Subcutaneous preadipocyte (primary cell): ENCODE measurements around the gene FBXO27. TPM values are rescaled to one million over a fixed set of nuclear protein-coding genes. Genes with fewer than 3 reads are reported as not detected.

Experiments used
- total RNA-seq: library from RNA; depleted of rRNA; stranded (reverse); fragments of >200 nt; gene quantifications from 2 replicates; pipeline ENCODE4 v1.2.3, GENCODE V29; 2012

Gene FBXO27
- 1.8 and 2.2 TPM in 2 replicates for total RNA-seq

GRCh38 chr19:39032063-39032918, at the start of gene FBXO27:
TSS of gene FBXO27 (minus strand) at chr19:39032549. CDS start at chr19:39032227, 322 bp downstream.

GRCh38 chr19:38975214-38975860, 57.0 kb downstream of the FBXO27 start, which contains the start of gene FBXO17:
TSS of gene FBXO17 (minus strand) at chr19:38975742. CDS start at chr19:38950319, 25,423 bp downstream.

Other genes with a start within 250 kb of the FBXO27 start
- not detected in 2 replicates for gene LGALS7B, start 243.3 kb downstream of the FBXO27 start, total RNA-seq
- not detected in 2 replicates for gene LGALS4, start 219.6 kb downstream of the FBXO27 start, total RNA-seq
- 25.2 and 28.7 TPM in 2 replicates for gene ECH1, start 200.8 kb downstream of the FBXO27 start, total RNA-seq
- 216 and 330 TPM in 2 replicates for gene HNRNPL, start 182.6 kb downstream of the FBXO27 start, total RNA-seq
- gene RINL, start 154.3 kb downstream of the FBXO27 start, total RNA-seq = 2.2 and 4.3 TPM in 2 replicates
- gene SIRT2, start 132.9 kb downstream of the FBXO27 start, total RNA-seq = 42.2 and 45.9 TPM in 2 replicates
- 6.6 and 8.8 TPM in 2 replicates for gene NFKBIB, start 132.6 kb downstream of the FBXO27 start, total RNA-seq
- gene CCER2, start 120.4 kb downstream of the FBXO27 start, total RNA-seq = not detected in 2 replicates
- 21.3 and 32.6 TPM in 2 replicates for gene SARS2, start 101.8 kb downstream of the FBXO27 start, total RNA-seq
- 43.6 and 49.2 TPM in 2 replicates for gene MRPS12, start 101.6 kb downstream of the FBXO27 start, total RNA-seq
- gene FBXO17, start 56.8 kb downstream of the FBXO27 start, total RNA-seq = 24.3 and 30.7 TPM in 2 replicates
- under 0.01 and 0.98 TPM in 2 replicates for gene ACP7, start 51.8 kb upstream of the FBXO27 start, total RNA-seq
- 6.6 and 11.9 TPM in 2 replicates for gene PAK4, start 93.2 kb upstream of the FBXO27 start, total RNA-seq
- not detected in 2 replicates for gene NCCRP1, start 164.4 kb upstream of the FBXO27 start, total RNA-seq
- gene SYCN, start 171.7 kb upstream of the FBXO27 start, total RNA-seq = not detected in 2 replicates
- not detected in 2 replicates for gene IFNL3, start 212.5 kb upstream of the FBXO27 start, total RNA-seq
- not detected in 2 replicates for gene IFNL4, start 216.3 kb upstream of the FBXO27 start, total RNA-seq
- gene IFNL2, start 235.8 kb upstream of the FBXO27 start, total RNA-seq = not detected in 2 replicates